ENCODE data around the gene MCM3AP.

The MCM3AP gene

DNA sequence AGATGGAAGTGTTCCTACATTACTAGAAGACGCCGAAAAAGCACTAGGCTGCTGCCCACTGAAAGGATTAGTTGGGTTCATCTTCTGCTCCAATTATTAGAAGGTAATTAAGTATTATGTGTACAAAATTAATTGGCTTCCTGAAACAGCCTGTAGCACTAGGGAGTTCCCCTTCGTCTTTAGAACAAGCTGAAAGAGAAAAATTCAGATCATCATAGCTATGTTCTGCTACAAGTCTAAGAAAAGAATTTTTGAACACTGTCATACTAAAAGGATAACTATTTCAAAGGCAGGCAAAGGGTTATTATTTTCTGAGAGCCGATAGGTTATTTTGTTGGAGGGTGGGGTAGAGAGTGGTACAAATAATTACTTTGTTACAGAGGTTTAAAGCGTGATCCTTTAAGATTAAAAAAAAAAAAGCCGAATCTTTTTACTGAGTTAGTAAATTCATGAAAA, at the start of gene MCM3AP:
TSS of gene MCM3AP (minus strand) at position 406 of the 456 bp plus-strand sequence. CDS start at position 81, 325 bp downstream.
- in situ Hi-C loops (cut with MboI; ENCODE audit: low sequenced_read_pairs, unreplicated experiment) = no loop called here
- TF ChIP-seq, protein P1, sequence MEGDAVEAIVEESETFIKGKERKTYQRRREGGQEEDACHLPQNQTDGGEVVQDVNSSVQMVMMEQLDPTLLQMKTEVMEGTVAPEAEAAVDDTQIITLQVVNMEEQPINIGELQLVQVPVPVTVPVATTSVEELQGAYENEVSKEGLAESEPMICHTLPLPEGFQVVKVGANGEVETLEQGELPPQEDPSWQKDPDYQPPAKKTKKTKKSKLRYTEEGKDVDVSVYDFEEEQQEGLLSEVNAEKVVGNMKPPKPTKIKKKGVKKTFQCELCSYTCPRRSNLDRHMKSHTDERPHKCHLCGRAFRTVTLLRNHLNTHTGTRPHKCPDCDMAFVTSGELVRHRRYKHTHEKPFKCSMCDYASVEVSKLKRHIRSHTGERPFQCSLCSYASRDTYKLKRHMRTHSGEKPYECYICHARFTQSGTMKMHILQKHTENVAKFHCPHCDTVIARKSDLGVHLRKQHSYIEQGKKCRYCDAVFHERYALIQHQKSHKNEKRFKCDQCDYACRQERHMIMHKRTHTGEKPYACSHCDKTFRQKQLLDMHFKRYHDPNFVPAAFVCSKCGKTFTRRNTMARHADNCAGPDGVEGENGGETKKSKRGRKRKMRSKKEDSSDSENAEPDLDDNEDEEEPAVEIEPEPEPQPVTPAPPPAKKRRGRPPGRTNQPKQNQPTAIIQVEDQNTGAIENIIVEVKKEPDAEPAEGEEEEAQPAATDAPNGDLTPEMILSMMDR (IDR thresholded peaks at IDR 0.05; ENCODE audit: borderline replicate concordance, control extremely low read depth, extremely low read depth, insufficient read depth, missing control alignments) = no peak

DNA sequence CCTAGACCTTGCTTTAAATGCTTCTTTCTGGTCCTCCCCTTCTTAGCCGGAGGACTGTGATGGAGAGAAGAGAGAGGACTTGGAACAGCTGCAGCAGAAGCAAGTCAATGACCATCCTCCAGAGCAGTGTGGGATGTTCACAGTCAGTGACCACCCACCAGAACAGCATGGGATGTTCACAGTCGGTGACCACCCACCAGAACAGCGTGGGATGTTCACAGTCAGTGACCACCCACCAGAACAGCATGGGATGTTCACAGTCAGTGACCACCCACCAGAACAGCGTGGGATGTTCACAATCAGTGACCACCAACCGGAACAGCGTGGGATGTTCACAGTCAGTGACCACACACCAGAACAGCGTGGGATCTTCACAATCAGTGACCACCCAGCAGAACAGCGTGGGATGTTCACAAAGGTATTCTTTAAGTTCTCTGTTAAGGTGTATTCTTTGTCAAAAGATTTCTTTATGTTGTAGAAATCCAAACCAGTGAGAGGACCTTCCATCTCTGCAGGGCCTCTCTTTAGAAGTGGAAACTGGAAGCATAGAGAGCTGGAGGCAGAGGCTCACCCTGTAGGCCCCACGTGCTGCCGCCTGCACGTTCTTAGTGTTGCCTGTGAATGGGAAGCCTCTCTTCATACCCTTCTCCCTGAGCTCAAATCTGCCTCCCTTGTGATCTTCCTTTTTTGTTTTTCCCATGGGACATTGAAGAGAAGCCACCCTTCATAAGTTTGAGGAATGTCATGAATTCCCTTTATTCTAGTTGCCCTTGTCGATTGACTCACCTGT, 49.1 kb upstream of the MCM3AP start:
- in situ Hi-C loops (cut with MboI; ENCODE audit: low sequenced_read_pairs, unreplicated experiment) = no loop called here
- TF ChIP-seq, protein P1 (IDR thresholded peaks at IDR 0.05; ENCODE audit: borderline replicate concordance, control extremely low read depth, extremely low read depth, insufficient read depth, missing control alignments) = no peak
- DNase-seq (ENCODE audit: low spot score) = no peak

More for the DNA sequence above, at the start of gene MCM3AP:
- no peak for DNase-seq (ENCODE audit: low spot score)

DNA sequence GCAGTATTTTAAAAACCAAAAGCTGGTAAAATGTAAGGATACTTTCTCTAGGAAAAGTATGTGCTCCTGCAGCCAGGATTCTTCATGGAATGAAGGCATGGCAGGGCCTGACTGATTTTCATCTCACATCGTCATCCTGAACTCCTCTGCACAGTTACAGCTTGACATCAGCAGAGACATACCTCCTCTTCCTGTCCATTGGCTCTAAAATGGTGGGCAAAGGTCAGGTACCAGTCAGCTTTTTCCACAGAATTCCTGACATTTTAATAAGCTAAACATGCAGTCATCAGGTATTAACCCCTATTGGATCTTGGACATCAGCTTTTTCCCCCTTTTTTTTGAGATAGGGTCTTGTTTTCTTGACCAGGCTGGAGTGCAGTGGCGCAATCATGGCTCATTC, 44.4 kb upstream of the MCM3AP start:
- DNase-seq (ENCODE audit: low spot score) = no peak
- TF ChIP-seq, protein P1 (IDR thresholded peaks at IDR 0.05; ENCODE audit: borderline replicate concordance, control extremely low read depth, extremely low read depth, insufficient read depth, missing control alignments) = no peak
- in situ Hi-C loops (cut with MboI; ENCODE audit: low sequenced_read_pairs, unreplicated experiment) = no loop called here

DNA sequence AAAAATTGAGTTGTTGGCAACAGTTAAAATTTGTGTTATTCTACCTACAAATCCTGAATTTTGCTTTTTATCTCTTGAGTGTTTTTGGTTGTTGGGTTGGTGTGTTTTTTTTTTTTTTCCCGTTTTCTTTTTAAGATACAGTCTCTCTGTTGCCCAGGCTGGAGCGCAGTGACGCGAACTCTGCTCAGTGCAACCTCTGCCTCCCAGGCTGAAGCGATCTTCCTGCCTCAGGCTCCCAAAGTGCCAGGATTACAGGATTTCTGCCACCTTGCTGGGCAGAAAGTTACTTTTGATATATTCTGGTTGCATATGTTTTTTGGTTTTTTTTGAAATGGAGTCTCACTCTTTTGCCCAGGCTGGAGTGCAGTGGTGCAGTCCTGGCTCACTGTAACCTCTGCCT, 42.7 kb upstream of the MCM3AP start:
- no peak for DNase-seq (ENCODE audit: low spot score)
- TF ChIP-seq, protein P1 (IDR thresholded peaks at IDR 0.05; ENCODE audit: borderline replicate concordance, control extremely low read depth, extremely low read depth, insufficient read depth, missing control alignments) = no peak
- in situ Hi-C loops (cut with MboI; ENCODE audit: low sequenced_read_pairs, unreplicated experiment) = no loop called here

DNA sequence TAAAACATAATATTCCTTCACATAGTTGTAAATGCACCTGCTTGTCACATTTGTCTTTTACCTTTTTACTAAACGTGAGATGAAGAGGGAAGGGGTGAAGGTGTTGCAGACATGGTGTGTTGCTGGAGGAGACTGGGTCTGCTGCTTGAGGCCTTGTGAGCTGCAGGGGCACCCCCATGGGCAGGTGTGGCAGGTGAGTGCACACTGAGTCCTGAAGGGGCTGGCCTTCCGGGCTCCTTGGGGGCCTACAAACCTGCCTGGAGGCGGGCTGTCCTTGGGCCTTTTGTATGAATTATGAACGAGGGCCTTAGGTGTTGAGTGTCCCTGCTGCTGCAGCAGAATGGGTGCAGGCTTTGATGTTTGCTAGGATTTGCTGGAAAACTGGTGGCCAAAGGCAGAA, 42.3 kb upstream of the MCM3AP start:
- in situ Hi-C loops (cut with MboI; ENCODE audit: low sequenced_read_pairs, unreplicated experiment) = no loop called here
- TF ChIP-seq, protein P1 (IDR thresholded peaks at IDR 0.05; ENCODE audit: borderline replicate concordance, control extremely low read depth, extremely low read depth, insufficient read depth, missing control alignments) = no peak
- no peak for DNase-seq (ENCODE audit: low spot score)

DNA sequence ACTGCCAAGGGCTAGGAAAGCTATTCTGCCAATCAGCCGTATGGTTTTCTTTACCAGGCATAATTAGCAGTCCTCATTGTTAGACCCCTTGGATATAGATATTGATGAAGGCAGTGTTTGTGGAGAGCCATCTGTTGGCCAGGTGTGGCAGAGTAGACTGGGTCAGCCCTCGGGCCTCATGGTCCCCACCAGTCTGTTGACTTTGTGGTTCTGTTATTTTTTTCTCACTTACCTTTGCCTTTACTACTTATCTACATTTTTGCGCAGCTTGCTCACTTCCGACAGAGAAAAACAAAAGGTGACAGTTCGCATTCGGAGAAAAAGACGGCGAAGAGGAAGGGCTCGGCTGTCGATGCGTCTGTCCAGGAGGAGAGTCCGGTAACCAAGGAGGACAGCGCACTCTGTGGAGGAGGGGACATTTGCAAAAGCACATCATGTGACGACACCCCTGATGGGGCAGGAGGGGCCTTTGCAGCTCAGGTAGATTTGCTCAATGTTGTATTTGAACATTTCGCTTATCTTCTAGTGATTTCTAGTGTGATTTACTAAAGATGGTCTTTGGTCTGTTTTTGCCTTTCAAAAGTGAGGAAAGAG, 40.8 kb upstream of the MCM3AP start:
- peak; percentile 24 for DNase-seq (ENCODE audit: low spot score)
- TF ChIP-seq, protein P1 (IDR thresholded peaks at IDR 0.05; ENCODE audit: borderline replicate concordance, control extremely low read depth, extremely low read depth, insufficient read depth, missing control alignments) = no peak
- in situ Hi-C loops (cut with MboI; ENCODE audit: low sequenced_read_pairs, unreplicated experiment) = no loop called here

Data from GM13976 (cell line).